Left colon (tissue), 2 donors: ENCODE data around the gene SVIL. TPM values are rescaled to one million over a fixed set of nuclear protein-coding genes. Genes with fewer than 3 reads are reported as not detected.

Experiments
- ATAC-seq: fragments of 200-7000 bp; cut with Tn5 transposase; one replicate; pipeline ENCODE4 v1.9.1; 2020; ENCODE audit warnings: mild to moderate bottlenecking, moderate library complexity
- DNase-seq, 2 donors: peaks; one replicate each; pipeline ENCODE4 v3.0.0-alpha.2; 2020
- intact Hi-C, 2 donors: fragments of 100-400 bp; cut with DNase I in 1 of 2; cut with micrococcal nuclease in 1 of 2; formaldehyde crosslinking; loops; one replicate each; pipeline versions ENCODE4 v1.11.2 to v1.14.0; 2022; cut with DNase I, micrococcal nuclease
- total RNA-seq, 2 donors: library from RNA; stranded (reverse); fragmentation: NEBNext Ultra II Directional; extraction: Animal tissue kit (Norgen Biotek cat#: 25700); gene quantifications; one replicate each; pipeline ENCODE4 v1.2.1, GENCODE V29; 2021
- donor health status: DM: no; HTN: no; CAD: no.
- donor health status: DM: yes; HTN: yes; CAD: no.

The SVIL gene
- total RNA-seq, 2 donors from 2014 or later, result 66.6 to 154 TPM

- no peak for DNase-seq
- intact Hi-C loops, result no loop called here
- ATAC-seq, result no peak
These were observed 17.4 kb upstream of the SVIL start for GRCh38 chr10:29652192-29652591.

- no peak for ATAC-seq
- intact Hi-C loops, result no loop called here
These were observed 17.0 kb upstream of the SVIL start for GRCh38 chr10:29651767-29652166.

DNA sequence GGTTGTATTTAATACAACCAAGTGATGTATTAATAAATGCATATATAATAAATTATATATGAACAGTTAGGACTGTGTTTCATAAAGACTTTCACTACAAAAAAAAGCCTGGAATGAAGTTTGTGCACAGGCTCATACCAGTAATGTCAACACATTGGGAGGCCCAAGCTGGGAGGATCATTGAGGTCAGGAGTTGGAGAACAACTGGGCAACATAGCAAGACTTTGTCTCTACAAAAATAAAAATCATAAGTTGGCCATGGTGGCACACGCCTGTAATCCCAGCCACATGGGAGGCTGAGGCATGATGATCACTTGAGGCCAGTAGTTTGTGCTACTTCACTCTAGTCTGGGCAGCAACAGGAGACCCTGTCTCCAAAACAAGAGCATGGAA is 15.8 kb upstream of the SVIL start:
- DNase-seq, result no peak
- intact Hi-C loops, result no loop called here
- no peak for ATAC-seq

More at GRCh38 chr10:29651767-29652166, 17.0 kb upstream of the SVIL start:
- no peak for DNase-seq

DNA sequence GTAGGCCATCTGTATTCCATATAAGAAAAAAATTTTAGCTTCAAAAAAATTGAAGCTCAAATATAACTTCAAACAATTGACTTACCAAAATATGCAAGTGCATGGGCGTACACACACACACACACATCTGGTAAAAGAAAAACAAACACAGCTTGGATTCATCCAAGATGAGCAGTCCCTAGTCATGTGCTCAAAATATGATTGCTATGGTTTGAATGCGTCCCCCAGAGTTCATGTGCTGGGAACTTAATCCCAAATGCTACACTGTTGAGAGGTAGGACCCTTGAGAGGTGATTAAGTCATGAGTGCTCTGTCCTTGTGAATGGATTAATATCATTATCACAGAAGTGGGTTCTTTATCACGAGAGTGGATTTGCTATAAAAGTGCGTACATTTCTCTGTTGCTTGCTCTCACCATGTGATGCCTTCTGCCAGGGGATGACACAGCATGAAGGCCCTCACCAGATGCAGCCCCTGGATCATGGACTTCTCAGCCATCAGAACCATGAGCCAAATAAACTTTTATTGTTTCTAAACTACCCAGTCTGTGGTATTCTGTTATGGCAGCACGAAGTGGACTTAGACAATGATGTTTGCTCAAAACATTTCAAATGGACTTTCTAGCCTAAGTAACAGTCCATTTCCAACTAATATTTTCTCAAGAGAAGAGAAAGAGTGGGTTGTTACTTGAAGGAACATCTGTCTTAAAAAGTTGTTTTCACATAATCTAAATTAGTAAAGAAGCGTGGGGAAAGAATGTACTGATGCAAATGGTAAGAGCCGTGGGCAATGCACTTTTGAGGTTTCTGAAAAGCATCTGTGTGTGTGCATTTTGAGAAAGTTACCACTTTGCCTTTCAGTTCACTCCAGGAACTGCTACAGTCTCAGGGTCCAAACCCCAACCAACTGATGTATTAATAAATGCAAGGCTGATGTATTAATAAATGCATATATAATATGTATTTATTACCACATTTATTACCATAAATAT is 15.1 kb upstream of the SVIL start:
- DNase-seq (no peak), ATAC-seq (no peak)
- intact Hi-C loops, result no loop called here

- ATAC-seq (peak; percentile 38), DNase-seq (peak in 1 of 2 donors; percentile 49)
- intact Hi-C loops, result no loop called here
These were observed 14.2 kb upstream of the SVIL start for GRCh38 chr10:29648983-29649268.

GRCh38 chr10:29648114-29648982 is 13.6 kb upstream of the SVIL start:
- peak; percentile 44 to 50 for DNase-seq
- peak; percentile 80 for ATAC-seq

GRCh38 chr10:29647478-29647877 is 12.7 kb upstream of the SVIL start:
- DNase-seq (no peak), ATAC-seq (peak; percentile 81)
- intact Hi-C loops, result no loop called here

More at GRCh38 chr10:29648114-29648982, 13.6 kb upstream of the SVIL start:
- intact Hi-C loops, result no loop called here

- DNase-seq, result no peak
- ATAC-seq, result peak; percentile 12
- intact Hi-C loops, result no loop called here
These were observed 12.2 kb upstream of the SVIL start for GRCh38 chr10:29646960-29647461.

- ATAC-seq (peak; percentile 28), DNase-seq (no peak)
- intact Hi-C loops, result no loop called here
These were observed 11.6 kb upstream of the SVIL start for GRCh38 chr10:29646238-29646902.

- ATAC-seq (no peak), DNase-seq (peak in 1 of 2 donors; percentile 52)
- intact Hi-C loops, result no loop called here
These were observed 9.2 kb upstream of the SVIL start for GRCh38 chr10:29643771-29644501.

DNA sequence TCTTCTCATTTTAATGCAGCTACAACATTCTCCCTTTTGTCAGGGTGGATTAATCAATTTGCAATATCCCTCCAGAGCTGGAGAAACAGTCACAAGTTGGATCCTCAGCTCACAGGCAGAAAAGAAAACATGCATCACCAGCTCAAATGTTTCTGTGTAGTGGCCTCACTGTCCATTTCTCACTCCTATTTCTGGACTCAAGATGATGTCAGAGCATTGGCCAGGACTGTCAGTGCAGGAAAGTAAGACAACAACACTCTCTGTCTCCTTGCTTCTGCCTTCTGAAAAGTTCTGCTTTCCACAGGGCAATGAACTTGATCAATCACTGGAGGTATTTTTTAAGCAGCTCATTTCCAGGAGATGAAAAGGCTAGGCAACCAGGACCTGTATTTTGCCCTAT is 8.2 kb upstream of the SVIL start:
- ATAC-seq (no peak), DNase-seq (no peak)
- intact Hi-C loops, result no loop called here

GRCh38 chr10:29637537-29637936 is 2.8 kb upstream of the SVIL start:
- ATAC-seq, result no peak
- DNase-seq, result no peak
- intact Hi-C loops, result no loop called here

GRCh38 chr10:29636178-29636577 is 1.4 kb upstream of the SVIL start:
- intact Hi-C loops, result no loop called here
- DNase-seq (no peak), ATAC-seq (peak; percentile 40)

DNA sequence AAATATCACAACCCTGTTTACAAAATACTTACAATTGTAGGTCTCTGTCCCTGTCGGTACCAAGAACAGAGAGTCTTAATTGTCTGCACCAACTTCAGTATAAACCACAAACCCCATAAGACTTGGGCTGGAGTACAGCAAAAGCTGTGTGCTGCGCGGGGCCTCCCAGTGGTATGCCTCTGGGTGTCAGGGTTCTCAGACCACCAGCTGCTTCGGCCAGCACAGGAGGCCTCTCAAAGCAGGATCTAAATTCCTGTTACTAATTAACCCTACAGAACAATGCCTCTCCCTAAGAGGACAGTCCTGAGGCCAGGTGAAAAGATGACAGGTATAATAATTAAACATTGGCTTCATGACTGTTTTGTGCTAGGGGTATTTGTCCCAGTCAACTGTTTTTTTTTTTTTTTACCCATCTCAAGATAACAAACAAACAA is 957 bp upstream of the SVIL start:
- intact Hi-C loops, result no loop called here
- DNase-seq, result no peak

DNA sequence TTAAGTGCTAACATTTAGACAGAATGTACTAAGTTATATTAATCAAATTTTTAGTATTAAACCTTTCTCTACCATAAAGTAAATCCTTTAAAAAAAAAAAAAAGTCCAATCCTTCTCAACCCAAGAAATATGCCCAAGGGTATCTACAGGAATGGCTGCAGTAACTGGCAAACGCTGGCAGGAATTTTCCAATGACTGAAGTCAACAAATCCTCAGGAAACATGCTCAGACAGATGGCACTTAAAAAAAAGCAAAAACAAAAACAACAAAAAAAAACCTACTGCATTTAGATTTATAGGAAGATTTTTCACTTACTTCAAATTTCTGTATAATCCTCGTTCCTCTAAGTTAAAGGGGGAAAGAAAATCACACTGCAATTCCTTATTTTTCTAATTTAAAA is 666 bp downstream of the SVIL start:
- ATAC-seq, result no peak

More for the DNA sequence above, 957 bp upstream of the SVIL start:
- peak; percentile 73 for ATAC-seq

GRCh38 chr10:29631049-29631339 is 3.8 kb downstream of the SVIL start:
- ATAC-seq (no peak), DNase-seq (no peak)
- intact Hi-C loops, result no loop called here

More for the DNA sequence above, 666 bp downstream of the SVIL start:
- DNase-seq, result no peak
- intact Hi-C loops, result no loop called here

DNA sequence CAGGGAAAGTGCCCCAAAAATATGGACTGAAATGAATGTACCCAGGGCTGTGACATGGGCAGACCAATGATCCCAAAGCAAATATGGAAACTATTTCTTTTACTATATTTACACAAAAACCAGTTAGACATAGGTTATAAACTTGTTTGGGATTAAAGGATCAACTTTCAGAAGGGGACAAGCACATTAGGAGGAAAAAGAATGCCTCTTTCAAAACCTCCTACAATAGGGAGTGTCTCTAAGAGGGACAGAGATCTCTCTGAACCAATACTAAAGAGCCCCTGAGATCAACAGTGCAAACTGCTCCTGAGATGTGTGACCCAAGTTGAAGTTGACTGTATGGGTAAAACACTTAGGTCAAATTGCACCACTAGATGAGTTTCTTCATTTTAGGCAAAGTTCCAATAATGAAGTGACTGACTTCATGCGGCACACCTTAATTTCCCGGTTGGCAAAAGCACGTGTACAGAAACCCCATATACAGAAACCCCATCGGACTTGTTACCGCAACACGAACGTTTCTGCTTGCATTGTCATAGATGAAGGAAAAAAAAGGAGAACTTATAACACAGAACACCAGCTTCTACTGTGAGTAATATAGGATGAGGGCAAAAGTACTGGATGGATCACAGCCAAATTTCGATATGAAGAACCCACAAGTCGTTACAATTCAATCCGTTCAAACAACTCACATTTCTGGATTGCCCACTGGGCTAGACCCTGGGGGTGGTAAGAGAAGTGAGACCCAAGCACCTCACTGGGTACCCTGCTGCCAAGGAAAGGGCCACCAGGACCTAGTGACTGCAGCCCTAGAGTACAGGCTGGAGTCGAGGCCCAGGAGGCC is 4.3 kb downstream of the SVIL start:
- ATAC-seq (peak; percentile 71), DNase-seq (no peak)
- intact Hi-C loops, result no loop called here
